HG03196 (cell line): ENCODE measurements around the gene CYP2B6.
"Not testable (repeated sequence)": the region's sequence is repeated elsewhere in the genome, so short reads cannot be mapped to it uniquely, and the experiment has no call there.

Experiments used
- ATAC-seq: cut with Tn5 transposase; IDR thresholded peaks from one replicate; pipeline ENCODE4 v1.9.1; 2021; ENCODE audit not compliant: unreplicated experiment

Gene CYP2B6

GRCh38 chr19:40980743-40981442 lies 10.2 kb upstream of the CYP2B6 start:
- not testable (repeated sequence) for ATAC-seq

GRCh38 chr19:40981591-40981990 lies 9.5 kb upstream of the CYP2B6 start:
- ATAC-seq, result no peak

DNA sequence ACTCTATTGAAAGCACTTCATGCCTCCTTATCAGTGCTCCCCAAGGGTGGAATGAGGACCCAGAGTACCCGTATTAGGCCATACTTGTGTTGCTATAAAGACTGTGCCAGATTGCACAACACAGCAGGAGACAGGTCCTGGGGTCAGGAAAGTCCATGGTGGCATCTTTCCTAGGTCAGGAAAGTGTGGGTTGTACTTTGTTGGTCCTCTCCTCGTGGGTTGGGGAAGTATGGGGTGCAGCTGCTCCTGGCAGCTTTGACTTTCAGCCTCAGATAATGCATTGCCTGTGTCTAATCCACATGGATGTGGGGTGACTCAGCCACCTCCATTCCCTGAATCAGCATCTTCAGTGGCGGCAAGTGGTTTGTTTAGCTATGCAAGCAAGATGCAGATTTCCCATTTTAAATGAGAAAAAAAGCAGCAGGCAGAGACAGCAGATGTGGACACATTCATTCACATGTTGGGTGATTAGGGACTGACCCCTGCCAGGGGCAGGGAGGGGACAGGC lies 8.4 kb upstream of the CYP2B6 start:
- no peak for ATAC-seq

DNA sequence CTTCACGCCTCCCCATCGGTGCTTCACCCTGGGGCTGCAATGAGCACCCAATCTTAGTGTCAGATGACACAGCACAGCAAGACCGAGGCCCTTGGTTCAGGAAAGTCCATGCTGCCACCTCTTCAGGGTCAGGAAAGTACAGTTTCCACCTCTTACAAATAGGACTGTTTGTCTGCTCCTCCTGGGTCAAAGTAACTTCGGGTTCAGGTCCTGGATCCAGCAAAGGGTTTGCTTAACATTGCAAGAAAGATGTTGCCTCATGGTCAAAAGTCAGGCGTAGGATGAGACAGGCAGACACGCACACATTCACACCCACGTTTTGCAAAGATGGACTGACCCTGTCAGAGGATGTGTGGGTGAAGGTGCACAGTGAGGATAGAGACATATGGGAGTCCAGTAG lies 1.6 kb upstream of the CYP2B6 start:
- ATAC-seq, result no peak

DNA sequence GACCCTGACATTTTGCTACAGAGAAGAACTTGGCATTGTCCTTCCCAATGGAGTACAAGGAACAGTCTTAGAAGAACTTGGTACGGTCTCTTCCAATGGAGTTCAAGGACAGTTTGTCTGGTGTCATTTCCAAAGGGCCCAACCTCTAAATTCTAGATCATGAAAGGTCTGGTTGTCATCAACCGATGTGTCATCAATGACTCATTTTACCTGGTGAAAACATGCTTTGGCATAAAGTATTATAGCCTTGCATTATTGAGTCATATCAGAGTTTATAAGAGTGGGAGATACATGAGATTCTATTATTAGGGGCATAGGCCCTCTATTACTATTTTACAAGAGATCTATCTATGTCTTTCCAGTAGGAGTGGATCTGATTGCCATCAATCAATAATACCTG lies 4.3 kb downstream of the CYP2B6 start:
- ATAC-seq, result no peak

GRCh38 chr19:40999018-40999417 lies 7.9 kb downstream of the CYP2B6 start:
- not testable (repeated sequence) for ATAC-seq

GRCh38 chr19:41000310-41000737 lies 9.2 kb downstream of the CYP2B6 start:
- no peak for ATAC-seq

DNA sequence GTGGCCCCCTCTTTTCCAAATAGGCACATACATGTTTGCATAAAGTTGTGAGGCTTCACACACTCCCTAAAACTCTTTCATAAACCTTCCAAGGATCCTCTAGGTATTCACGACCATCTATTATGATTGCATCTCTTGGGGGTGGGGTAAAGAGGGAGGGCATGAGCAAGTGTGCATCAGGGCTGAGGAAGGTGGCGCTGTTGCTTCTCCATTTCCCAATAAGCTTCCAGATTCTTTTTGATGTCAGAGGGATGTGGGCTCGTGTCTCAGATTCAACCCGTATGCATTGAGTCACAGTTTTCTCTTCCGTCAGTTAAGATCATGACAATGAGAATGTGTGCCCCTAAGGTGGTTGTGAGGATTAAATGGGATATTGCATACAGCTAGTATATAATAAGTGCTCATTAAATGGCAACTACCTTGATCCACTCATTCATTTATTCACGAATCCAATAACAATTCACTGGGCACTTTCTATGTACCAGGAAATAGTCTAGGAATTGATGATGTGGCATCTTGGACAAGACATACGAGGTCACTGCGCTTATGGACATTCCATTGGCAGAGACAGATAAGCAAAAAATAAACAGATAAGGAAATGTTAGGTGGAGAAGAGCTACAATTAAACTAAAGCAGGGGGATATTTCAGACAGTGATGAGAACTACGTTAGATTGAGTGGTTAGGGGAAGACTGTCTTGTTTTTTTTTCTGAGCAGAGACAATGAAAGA lies 10.3 kb downstream of the CYP2B6 start:
- no peak for ATAC-seq

DNA sequence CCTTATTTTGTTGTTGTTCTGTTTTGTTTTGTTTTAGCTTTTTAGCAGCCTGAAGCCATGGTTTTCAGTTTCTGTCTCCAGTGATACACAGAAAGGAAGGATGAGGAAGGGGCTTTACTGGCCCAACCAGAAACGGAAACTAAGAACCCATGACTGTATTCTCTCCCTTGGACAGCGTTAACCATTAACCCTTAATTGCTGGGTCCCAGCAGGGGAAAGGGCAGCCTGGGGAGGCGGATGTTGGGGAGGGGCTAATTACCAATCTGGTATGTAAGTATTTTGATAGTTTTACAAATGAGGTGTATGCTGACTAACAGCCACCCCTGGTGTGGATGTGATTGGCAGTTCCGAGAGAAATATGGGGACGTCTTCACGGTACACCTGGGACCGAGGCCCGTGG lies 12.6 kb downstream of the CYP2B6 start:
- ATAC-seq, result not testable (repeated sequence)

GRCh38 chr19:41009700-41010235 lies 18.7 kb downstream of the CYP2B6 start:
- no peak for ATAC-seq

- no peak for ATAC-seq
Observed at GRCh38 chr19:41013359-41013758, 22.3 kb downstream of the CYP2B6 start.

GRCh38 chr19:41014643-41015042 lies 23.6 kb downstream of the CYP2B6 start:
- ATAC-seq, result no peak

DNA sequence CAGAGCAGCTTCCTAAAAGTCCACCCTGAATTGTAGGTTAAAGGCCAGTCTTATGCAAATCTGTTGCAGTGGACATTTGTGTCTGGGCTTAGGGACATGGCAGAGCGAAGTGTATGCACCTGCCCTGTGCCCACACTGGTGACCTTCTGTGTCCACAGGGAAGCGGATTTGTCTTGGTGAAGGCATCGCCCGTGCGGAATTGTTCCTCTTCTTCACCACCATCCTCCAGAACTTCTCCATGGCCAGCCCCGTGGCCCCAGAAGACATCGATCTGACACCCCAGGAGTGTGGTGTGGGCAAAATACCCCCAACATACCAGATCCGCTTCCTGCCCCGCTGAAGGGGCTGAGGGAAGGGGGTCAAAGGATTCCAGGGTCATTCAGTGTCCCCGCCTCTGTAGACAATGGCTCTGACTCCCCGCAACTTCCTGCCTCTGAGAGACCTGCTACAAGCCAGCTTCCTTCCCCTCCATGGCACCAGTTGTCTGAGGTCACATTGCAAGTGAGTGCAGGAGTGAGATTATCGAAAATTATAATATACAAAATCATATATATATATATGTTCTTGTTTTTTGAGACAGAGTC lies 25.5 kb downstream of the CYP2B6 start:
- no peak for ATAC-seq

GRCh38 chr19:41018736-41019290 lies 27.7 kb downstream of the CYP2B6 start:
- no peak for ATAC-seq

DNA sequence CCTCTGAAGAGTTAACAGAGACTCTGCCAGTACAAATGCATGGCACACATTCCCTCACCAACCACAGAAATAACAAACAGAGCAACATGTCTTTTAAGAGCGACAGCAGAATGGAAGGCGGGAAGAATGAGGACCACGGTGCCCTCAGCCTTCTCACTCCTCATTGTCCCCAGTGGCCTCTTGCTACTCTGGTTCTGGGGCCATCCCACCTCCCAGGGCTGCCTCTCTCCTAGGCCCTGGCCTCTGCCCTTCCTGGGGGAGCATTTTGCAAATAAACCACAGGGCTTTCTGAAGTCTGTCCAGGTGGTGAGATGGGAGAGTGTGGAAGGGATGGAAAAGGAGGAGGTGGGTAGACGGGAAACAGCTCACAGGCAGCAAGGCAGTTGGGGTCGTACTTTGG lies 28.3 kb downstream of the CYP2B6 start:
- no peak for ATAC-seq

- ATAC-seq, result no peak
Observed at GRCh38 chr19:41023193-41023592, 32.1 kb downstream of the CYP2B6 start.

DNA sequence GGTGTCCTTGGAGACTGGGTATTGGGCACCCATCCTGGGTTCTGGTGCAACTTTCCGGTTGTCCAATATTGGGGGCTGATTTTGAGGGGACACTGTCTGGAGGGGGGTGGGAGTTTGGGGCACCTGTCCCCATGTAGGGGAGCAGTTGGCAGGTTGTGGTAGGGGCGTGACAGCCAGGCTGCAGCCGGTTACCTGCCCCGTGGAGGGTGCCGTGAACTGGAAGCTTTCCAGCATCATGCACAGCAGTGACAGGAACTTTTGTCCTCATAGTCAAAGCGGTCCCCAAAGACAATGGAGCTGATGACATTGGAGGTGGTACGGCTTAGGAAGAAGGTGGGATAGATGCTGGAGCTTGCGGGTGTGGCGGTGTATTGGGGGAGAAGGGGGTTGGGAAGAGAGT lies 34.3 kb downstream of the CYP2B6 start:
- no peak for ATAC-seq

DNA sequence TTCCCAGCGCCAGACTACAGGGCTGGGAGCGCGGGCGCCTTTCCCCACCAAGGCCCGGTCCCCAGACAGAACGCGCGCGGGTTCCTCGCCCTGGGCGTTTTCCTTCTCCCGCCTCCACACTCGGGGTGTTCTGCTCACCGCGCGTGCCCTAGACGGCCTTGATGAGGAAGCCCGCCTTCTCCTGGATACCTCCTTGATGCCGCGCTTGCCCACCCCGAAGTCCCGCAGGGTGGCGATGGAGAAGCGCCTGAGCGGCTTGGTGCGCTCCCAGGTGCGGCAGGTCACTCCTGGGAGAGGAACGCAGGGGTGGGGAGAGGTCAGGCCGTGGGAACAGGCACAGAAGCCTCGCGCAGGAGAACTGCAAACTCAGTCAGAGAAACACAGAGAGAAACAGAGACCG lies 34.8 kb downstream of the CYP2B6 start:
- no peak for ATAC-seq

GRCh38 chr19:41027273-41027967 lies 36.3 kb downstream of the CYP2B6 start:
- no peak for ATAC-seq

GRCh38 chr19:41029524-41030432 lies 38.7 kb downstream of the CYP2B6 start:
- ATAC-seq, result no peak
